HG03135 (cell line): Measurements from ENCODE around the gene ABHD8.
"Not testable (repeated sequence)": the region's sequence is repeated elsewhere in the genome, so short reads cannot be mapped to it uniquely, and the experiment has no call there.

Experiments
- ATAC-seq: cut with Tn5 transposase; IDR thresholded peaks from one replicate; pipeline ENCODE4 v1.9.1; 2021; ENCODE audit warnings: mild to moderate bottlenecking, moderate library complexity; ENCODE audit not compliant: unreplicated experiment

Gene ABHD8

GRCh38 chr19:17300992-17301619 is 2.1 kb downstream of the ABHD8 start:
- ATAC-seq: no peak

GRCh38 chr19:17296976-17297375 is 6.2 kb downstream of the ABHD8 start:
- no peak for ATAC-seq

GRCh38 chr19:17296273-17296672 is 7.0 kb downstream of the ABHD8 start:
- ATAC-seq: no peak

- not testable (repeated sequence) for ATAC-seq
These were observed 7.7 kb downstream of the ABHD8 start for GRCh38 chr19:17295551-17295950.

DNA sequence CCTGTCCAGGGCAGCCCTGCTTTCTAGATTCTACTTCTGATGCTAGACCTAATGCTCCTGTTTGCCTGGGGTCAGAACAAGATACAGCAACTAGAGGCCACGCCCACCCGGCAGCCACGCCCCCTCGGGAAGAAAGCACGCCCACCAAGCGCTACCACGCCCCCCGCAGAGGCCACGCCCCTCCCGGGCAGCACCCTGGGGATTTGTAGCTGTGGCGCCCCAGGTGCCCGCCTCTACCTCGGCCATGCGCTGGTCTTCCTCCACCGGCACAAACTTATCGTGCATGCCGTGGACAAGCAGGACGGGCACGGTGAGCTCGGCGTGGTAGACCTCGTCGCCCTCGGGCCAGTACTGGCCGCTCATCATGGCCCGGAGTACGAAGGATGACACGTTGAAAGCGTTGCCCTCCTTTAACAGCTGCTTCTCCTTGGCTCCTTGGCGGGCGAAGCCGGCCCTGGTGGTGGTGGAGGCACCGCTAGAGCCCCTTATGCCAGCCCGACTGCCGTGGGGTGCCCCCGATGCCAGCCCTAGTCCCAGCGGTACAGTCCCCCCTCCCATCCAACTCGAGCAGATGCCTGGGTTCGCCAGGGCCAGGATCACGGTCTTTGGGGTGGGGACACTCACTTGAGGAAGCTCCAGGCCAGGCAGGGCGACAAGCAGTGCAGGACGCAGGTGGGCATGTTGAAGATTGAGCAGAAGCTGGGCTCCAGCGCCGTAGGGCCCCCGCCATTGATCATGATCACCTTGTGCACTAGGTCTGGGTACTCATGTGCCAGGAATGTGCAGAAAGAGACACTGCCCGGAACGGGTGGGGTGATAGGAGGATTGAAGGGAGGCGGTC is 9.0 kb downstream of the ABHD8 start:
- no peak for ATAC-seq

- ATAC-seq: no peak
These were observed 9.6 kb downstream of the ABHD8 start for GRCh38 chr19:17293605-17294004.

- peak; percentile 77 for ATAC-seq
These were observed 10.7 kb downstream of the ABHD8 start for GRCh38 chr19:17292301-17293074.

GRCh38 chr19:17289489-17289888 is 13.7 kb downstream of the ABHD8 start:
- ATAC-seq: no peak

- no peak for ATAC-seq
These were observed 16.5 kb downstream of the ABHD8 start for GRCh38 chr19:17286752-17287151.

DNA sequence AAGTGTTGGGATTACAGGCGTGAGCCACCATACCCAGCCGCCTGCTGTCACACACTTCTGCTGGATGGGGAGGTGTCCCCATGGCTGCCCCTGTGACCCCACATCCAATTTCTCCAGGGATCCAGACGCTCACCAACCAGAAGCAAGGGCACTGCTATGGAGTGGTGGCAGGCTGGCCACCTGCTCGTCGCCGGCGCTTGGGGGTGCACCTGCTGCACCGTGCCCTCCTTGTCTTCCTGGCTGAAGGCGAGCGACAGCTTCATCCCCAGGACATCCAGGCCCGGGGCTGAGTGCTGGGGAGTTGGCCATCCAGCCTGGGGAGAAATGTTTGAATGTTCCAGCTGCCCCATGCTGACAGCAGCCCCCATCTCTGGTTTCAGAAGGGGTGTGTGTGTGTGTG is 17.0 kb downstream of the ABHD8 start:
- ATAC-seq: no peak

- no peak for ATAC-seq
These were observed 17.6 kb downstream of the ABHD8 start for GRCh38 chr19:17285415-17286135.

DNA sequence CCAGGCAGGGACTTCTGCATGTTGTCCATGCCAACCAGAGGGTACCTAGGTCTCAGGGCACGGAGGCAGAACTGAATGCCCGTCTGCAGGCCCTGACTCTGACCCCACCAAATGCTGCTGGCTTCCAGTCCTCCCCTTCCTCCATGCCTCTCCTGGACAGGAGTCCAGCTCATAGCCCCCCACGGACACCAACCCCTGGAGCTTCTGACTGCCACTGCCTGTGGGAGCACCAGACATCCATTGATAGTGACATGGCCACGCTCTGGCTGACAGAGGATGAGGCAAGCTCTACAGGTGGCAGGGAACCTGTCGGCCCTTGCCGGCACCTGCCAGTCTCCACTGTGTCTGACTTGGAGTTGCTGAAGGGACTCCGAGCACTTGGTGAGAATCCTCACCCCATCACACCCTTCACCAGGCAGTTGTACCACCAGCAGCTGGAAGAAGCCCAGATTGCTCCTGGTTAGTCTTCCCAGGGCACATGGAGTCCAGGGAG is 19.7 kb downstream of the ABHD8 start:
- ATAC-seq: no peak

- ATAC-seq: peak; percentile 68
These were observed 20.6 kb downstream of the ABHD8 start for GRCh38 chr19:17282488-17283125.

DNA sequence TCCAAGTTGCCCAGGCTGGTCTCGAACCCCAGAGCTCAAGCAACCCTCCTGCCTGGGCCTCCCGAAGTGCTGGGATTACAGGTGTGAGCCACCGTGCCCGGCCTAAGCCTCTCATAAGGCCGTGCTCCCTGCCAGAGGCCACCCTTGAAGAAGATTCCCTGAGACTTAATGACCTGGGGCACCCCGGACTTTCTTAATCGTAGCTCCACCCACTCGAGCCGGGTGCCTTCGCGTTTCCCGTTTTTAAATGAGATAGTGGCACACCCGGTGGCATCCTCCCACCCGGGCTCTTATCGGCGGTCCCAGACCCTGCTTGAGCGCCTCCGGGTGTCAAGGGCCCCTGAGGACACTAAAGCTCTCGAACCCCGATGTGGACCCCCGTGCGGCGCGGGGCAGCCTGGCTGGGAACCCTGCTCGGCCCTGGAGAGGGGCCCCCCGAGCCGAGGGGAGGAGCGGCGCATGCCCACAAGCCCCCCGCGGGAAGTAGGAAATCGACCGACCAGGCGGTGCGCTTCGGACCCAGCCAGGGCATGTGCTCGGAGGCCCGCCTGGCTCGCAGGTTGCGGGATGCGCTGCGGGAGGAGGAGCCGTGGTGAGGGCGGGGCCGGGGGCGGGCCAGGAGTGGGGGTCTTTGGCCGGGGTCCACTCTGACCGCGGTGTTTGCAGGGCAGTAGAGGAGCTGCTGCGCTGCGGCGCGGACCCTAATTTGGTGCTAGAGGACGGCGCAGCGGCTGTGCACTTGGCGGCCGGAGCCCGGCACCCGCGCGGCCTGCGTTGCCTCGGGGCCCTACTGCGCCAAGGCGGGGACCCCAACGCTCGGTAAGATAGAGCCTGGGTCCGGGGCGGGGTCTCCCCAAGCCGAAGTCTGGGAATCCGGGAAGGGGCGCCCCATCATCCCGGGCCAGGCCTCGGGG is 21.6 kb downstream of the ABHD8 start, which contains the start of gene ANKLE1:
ANKLE1 (plus strand) TSS at position 511 of the 914 bp plus-strand sequence; CDS start at position 531, 20 bp downstream.
- ATAC-seq: no peak

DNA sequence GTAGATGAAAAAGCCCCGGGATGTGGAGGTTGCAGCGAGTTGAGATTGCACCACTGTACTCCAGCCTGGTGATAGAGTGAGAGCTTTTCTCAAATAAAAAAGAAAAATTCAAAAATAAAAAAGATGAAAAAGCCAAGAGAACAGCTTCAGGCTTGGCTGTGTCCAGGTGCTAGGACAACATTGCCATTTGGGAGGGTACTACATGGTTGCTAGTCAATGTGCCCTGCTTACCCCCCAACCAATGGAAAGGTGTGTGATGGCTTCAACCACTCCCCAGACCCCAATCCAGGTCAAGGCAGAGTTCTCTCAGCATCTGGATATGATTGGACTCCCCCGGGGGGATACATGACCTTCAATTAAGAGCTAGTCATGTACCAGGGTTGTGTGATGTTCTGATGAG is 23.8 kb downstream of the ABHD8 start:
- ATAC-seq: no peak

GRCh38 chr19:17275441-17276175 is 27.6 kb downstream of the ABHD8 start:
- no peak for ATAC-seq

GRCh38 chr19:17274892-17275291 is 28.3 kb downstream of the ABHD8 start:
- ATAC-seq: not testable (repeated sequence)

GRCh38 chr19:17268754-17269153 is 34.5 kb downstream of the ABHD8 start:
- no peak for ATAC-seq
